Neural crest cell (in vitro differentiated cells): Measurements from ENCODE around the gene GCNT2. TPM values are rescaled to one million over a fixed set of nuclear protein-coding genes. Genes with fewer than 3 reads are reported as not detected.

ENCODE experiments used
- DNase-seq: peaks from one replicate; pipeline ENCODE4 v3.0.0; 2021; ENCODE audit warnings: low read depth, mixed read lengths, low spot score
- H3K27ac Mint-ChIP-seq: one replicate; pipeline ENCODE4 v1.8.0; 2021; ENCODE audit warnings: mild to moderate bottlenecking, mixed read lengths; ENCODE audit not compliant: unreplicated experiment
- H3K27me3 Mint-ChIP-seq: 2 replicates; pipeline ENCODE4 v1.8.0; 2021; ENCODE audit warnings: low read depth, mild to moderate bottlenecking, mixed read lengths
- H3K36me3 Mint-ChIP-seq: 2 replicates; pipeline ENCODE4 v1.8.0; 2021; ENCODE audit warnings: low read depth, mild to moderate bottlenecking, mixed read lengths
- H3K4me1 Mint-ChIP-seq: 2 replicates; pipeline ENCODE4 v1.8.0; 2021; ENCODE audit warnings: mixed read lengths
- H3K4me3 Mint-ChIP-seq: one replicate; pipeline ENCODE4 v1.8.0; 2021; ENCODE audit warnings: mild to moderate bottlenecking, mixed read lengths
- H3K9me3 Mint-ChIP-seq: 2 replicates; pipeline ENCODE4 v1.8.0; 2021; ENCODE audit warnings: mixed read lengths
- CTCF ChIP-seq: fragments of 200-600 bp; sonication (generic); conservative IDR thresholded peaks from 2 replicates; pipeline ENCODE4 v1.5.0; 2021; ENCODE audit warnings: antibody characterized with exemption, mild to moderate bottlenecking
- total RNA-seq: library from RNA; stranded (reverse); gene quantifications from 2 replicates; pipeline ENCODE4 v1.2.1, GENCODE V29; 2021

The GCNT2 gene
- total RNA-seq, 1 donor from 2014 or later = 6.4 TPM

GRCh38 chr6:10542213-10542612, 21.1 kb downstream of the GCNT2 start:
- no peaks in the 10 kb centered on the region for H3K36me3 Mint-ChIP-seq
- H3K27ac Mint-ChIP-seq = no peak overlapping the region
- no peaks in the 10 kb centered on the region for H3K4me1 Mint-ChIP-seq

GRCh38 chr6:10543488-10543887, 22.3 kb downstream of the GCNT2 start:
- H3K27me3 Mint-ChIP-seq = peaks cover 8% of the 10 kb centered on the region
- H3K9me3 Mint-ChIP-seq = peaks cover 2% of the 10 kb centered on the region
- no peak overlapping the region for H3K4me3 Mint-ChIP-seq
- no peak overlapping the region for H3K27ac Mint-ChIP-seq
- TF ChIP-seq CTCF = no peak
- no peak for DNase-seq
- no peaks in the 10 kb centered on the region for H3K4me1 Mint-ChIP-seq
- no peaks in the 10 kb centered on the region for H3K36me3 Mint-ChIP-seq

More at GRCh38 chr6:10542213-10542612, 21.1 kb downstream of the GCNT2 start:
- Mint-ChIP-seq H3K9me3 (peaks cover 2% of the 10 kb centered on the region), H3K4me3 (no peak overlapping the region), H3K27me3 (peaks cover 8% of the 10 kb centered on the region)
- no peak for DNase-seq
- TF ChIP-seq CTCF = no peak

GRCh38 chr6:10545482-10545881, 24.3 kb downstream of the GCNT2 start:
- H3K4me3 Mint-ChIP-seq = no peak overlapping the region
- H3K27me3 Mint-ChIP-seq = peaks cover 8% of the 10 kb centered on the region
- H3K36me3 Mint-ChIP-seq = no peaks in the 10 kb centered on the region
- TF ChIP-seq CTCF = no peak
- H3K27ac Mint-ChIP-seq = no peak overlapping the region
- H3K9me3 Mint-ChIP-seq = peaks cover 2% of the 10 kb centered on the region
- H3K4me1 Mint-ChIP-seq = no peaks in the 10 kb centered on the region
- DNase-seq = no peak

- no peak for TF ChIP-seq CTCF
- Mint-ChIP-seq H3K27me3 (peaks cover 3% of the 10 kb centered on the region), H3K36me3 (no peaks in the 10 kb centered on the region), H3K9me3 (no peaks in the 10 kb centered on the region), H3K27ac (no peak overlapping the region), H3K4me1 (no peaks in the 10 kb centered on the region), H3K4me3 (no peak overlapping the region)
- DNase-seq = no peak
Observed at GRCh38 chr6:10547809-10548208, 26.7 kb downstream of the GCNT2 start.

- peaks cover 13% of the 10 kb centered on the region for H3K4me1 Mint-ChIP-seq
- DNase-seq = no peak
- no peak overlapping the region for H3K27ac Mint-ChIP-seq
- H3K4me3 Mint-ChIP-seq = no peak overlapping the region
- no peak for TF ChIP-seq CTCF
- peaks cover 3% of the 10 kb centered on the region for H3K27me3 Mint-ChIP-seq
- H3K36me3 Mint-ChIP-seq = no peaks in the 10 kb centered on the region
- no peaks in the 10 kb centered on the region for H3K9me3 Mint-ChIP-seq
Observed at GRCh38 chr6:10550764-10551163, 29.6 kb downstream of the GCNT2 start.
